ENCODE measurements around the gene PARN. TPM values are rescaled to one million over a fixed set of nuclear protein-coding genes. Genes with fewer than 3 reads are reported as not detected.

PARN gene
- polyA plus RNA-seq, 2 of the 4 experiments (the other 2 are of a cell fraction), result 40.0 to 58.6 TPM

GRCh38 chr16:14424595-14424994 lies 205.5 kb downstream of the PARN start:
- Histone ChIP-seq H3K4me3 (no peak overlapping the region), H3K4me1 (peaks cover 31% of the 10 kb centered on the region), H3K4me2 (no peak overlapping the region), H3K27ac (peak overlapping the region in 1 of 2 experiments; percentile 60; a peak in 2 of 6 replicates), H3K9me3 (no peaks in the 10 kb centered on the region)
- CTCF ChIA-PET, result no interaction called here
- ATAC-seq, result no peak
- DNase-seq (ENCODE audit: low read depth in 1 of 2, low spot score in 1 of 2), result no peak
- FAIRE-seq, result no peak
- TF ChIP-seq, protein P1, sequence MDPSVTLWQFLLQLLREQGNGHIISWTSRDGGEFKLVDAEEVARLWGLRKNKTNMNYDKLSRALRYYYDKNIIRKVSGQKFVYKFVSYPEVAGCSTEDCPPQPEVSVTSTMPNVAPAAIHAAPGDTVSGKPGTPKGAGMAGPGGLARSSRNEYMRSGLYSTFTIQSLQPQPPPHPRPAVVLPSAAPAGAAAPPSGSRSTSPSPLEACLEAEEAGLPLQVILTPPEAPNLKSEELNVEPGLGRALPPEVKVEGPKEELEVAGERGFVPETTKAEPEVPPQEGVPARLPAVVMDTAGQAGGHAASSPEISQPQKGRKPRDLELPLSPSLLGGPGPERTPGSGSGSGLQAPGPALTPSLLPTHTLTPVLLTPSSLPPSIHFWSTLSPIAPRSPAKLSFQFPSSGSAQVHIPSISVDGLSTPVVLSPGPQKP (IDR thresholded peaks at IDR 0.05; ENCODE audit: low read depth, low read length), result no peak
- TF ChIP-seq JUN (IDR thresholded peaks at IDR 0.05) (no peak), RNF2 (IDR thresholded peaks at IDR 0.05; ENCODE audit: borderline replicate concordance, low read depth) (no peak), ESRRA (IDR thresholded peaks at IDR 0.05; ENCODE audit: borderline replicate concordance, low read length) (no peak), MAFK (IDR thresholded peaks at IDR 0.05; ENCODE audit: partially characterized antibody) (no peak), TFCP2L1 (CRISPR knock-in tag; IDR thresholded peaks at IDR 0.05) (no peak), E2F6 (IDR thresholded peaks at IDR 0.05; ENCODE audit: borderline replicate concordance, low read depth) (no peak), ZSCAN20 (CRISPR knock-in tag; IDR thresholded peaks at IDR 0.05) (no peak), HOXB13 (CRISPR knock-in tag; IDR thresholded peaks at IDR 0.05; ENCODE audit: low read depth) (no peak), HOXA7 (CRISPR knock-in tag; IDR thresholded peaks at IDR 0.05) (no peak), HDAC2 (IDR thresholded peaks at IDR 0.05) (no peak), NR3C1 (IDR thresholded peaks at IDR 0.05) (no peak), CHD4 (IDR thresholded peaks at IDR 0.05; ENCODE audit: borderline replicate concordance) (no peak), EP300 (IDR thresholded peaks at IDR 0.05) (no peak), RCOR1 (IDR thresholded peaks at IDR 0.05; ENCODE audit: low read depth, low read length) (no peak), CEBPB (IDR thresholded peaks at IDR 0.05) (no peak), ZC3H11A (IDR thresholded peaks at IDR 0.05) (no peak)
- TF ChIP-seq, protein P2, sequence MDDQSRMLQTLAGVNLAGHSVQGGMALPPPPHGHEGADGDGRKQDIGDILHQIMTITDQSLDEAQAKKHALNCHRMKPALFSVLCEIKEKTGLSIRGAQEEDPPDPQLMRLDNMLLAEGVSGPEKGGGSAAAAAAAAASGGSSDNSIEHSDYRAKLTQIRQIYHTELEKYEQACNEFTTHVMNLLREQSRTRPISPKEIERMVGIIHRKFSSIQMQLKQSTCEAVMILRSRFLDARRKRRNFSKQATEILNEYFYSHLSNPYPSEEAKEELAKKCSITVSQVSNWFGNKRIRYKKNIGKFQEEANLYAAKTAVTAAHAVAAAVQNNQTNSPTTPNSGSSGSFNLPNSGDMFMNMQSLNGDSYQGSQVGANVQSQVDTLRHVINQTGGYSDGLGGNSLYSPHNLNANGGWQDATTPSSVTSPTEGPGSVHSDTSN (IDR thresholded peaks at IDR 0.05), result no peak
- TF ChIP-seq, protein P3, sequence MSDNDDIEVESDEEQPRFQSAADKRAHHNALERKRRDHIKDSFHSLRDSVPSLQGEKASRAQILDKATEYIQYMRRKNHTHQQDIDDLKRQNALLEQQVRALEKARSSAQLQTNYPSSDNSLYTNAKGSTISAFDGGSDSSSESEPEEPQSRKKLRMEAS (IDR thresholded peaks at IDR 0.05), result no peak
- TF ChIP-seq, protein P4, sequence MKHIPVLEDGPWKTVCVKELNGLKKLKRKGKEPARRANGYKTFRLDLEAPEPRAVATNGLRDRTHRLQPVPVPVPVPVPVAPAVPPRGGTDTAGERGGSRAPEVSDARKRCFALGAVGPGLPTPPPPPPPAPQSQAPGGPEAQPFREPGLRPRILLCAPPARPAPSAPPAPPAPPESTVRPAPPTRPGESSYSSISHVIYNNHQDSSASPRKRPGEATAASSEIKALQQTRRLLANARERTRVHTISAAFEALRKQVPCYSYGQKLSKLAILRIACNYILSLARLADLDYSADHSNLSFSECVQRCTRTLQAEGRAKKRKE (CRISPR knock-in tag; IDR thresholded peaks at IDR 0.05; ENCODE audit: low read depth), result no peak
- WGBS (ENCODE audit: missing lambda C conversion rate), result 79% methylated on average over 4 of the region's 4 CpGs
- POLR2A ChIA-PET, result no interaction called here

DNA sequence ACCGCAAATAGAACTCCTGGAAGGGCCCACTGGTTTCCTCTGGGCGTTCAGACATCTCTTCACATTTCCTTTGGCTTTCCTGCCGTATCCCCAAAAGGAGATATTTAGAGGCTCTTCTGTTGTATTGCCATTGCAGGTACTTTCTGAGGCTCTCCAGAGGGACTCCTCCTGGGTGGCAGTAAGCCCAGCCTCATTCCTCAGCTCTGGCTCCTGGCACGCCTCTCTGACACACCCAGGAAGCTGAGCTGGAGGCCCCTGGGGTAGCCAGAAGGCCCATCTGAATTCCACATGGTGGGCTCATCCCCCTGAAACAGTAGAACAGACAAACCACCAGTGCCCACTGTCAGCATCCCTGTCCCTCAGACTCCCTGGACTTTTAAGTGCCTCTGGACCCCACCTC lies 206.7 kb downstream of the PARN start:
- H3K4me1 ChIP-seq, result peaks cover 28% of the 10 kb centered on the region
- TF ChIP-seq ZC3H11A (IDR thresholded peaks at IDR 0.05) (no peak), POLR2AphosphoS2 (conservative IDR thresholded peaks at IDR 0.05; ENCODE audit: low read length) (no peak), GATA3 (IDR thresholded peaks at IDR 0.05; ENCODE audit: borderline replicate concordance) (no peak), SMC3 (IDR thresholded peaks at IDR 0.05) (no peak), BHLHE40 (IDR thresholded peaks at IDR 0.05; ENCODE audit: low read depth, low read length) (no peak), HOXB13 (CRISPR knock-in tag; IDR thresholded peaks at IDR 0.05; ENCODE audit: low read depth) (no peak), FOXS1 (CRISPR knock-in tag; IDR thresholded peaks at IDR 0.05) (no peak)
- TF ChIP-seq, protein P3 (IDR thresholded peaks at IDR 0.05), result no peak
- WGBS (ENCODE audit: missing lambda C conversion rate), result 73% methylated on average over 4 of the region's 4 CpGs
- FAIRE-seq (no peak), ATAC-seq (no peak; a peak in 1 of 6 replicates), DNase-seq (ENCODE audit: low read depth in 1 of 2, low spot score in 1 of 2) (no peak)
- POLR2A ChIA-PET, result no interaction called here
- H3K9me3 ChIP-seq, result no peaks in the 10 kb centered on the region
- H3K4me3 ChIP-seq, result no peak overlapping the region
- CTCF ChIA-PET, result interaction anchor here (0.6 to 0.8 kb wide), 2 partner anchors 65 to 173 kb away, joined by 3 read pairs; no protein-coding TSS in a partner anchor
- peak overlapping the region; percentile 51 to 72; a peak in 5 of 6 replicates for H3K27ac ChIP-seq
- peak overlapping the region; percentile 39; the same call in 2 of the 3 replicates for H3K4me2 ChIP-seq
